ENCODE data around the gene MAP3K5.

The MAP3K5 gene

GRCh38 chr6:136742125-136742524 is 50.2 kb downstream of the MAP3K5 start:
- no peak for DNase-seq

- no peak for DNase-seq
Measured at GRCh38 chr6:136740050-136740974, 52.0 kb downstream of the MAP3K5 start.

- no peak for DNase-seq
Measured at GRCh38 chr6:136739501-136739900, 52.8 kb downstream of the MAP3K5 start.

GRCh38 chr6:136739071-136739470 is 53.2 kb downstream of the MAP3K5 start:
- no peak for DNase-seq

- no peak for DNase-seq
Measured at GRCh38 chr6:136738692-136739057, 53.6 kb downstream of the MAP3K5 start.

- no peak for DNase-seq
Measured at GRCh38 chr6:136737871-136738691, 54.2 kb downstream of the MAP3K5 start.

GRCh38 chr6:136737374-136737844 is 54.9 kb downstream of the MAP3K5 start:
- DNase-seq: no peak

GRCh38 chr6:136736281-136736960 is 55.9 kb downstream of the MAP3K5 start:
- no peak for DNase-seq

GRCh38 chr6:136734977-136735376 is 57.3 kb downstream of the MAP3K5 start:
- DNase-seq: no peak

- DNase-seq: no peak
Measured at GRCh38 chr6:136732889-136733288, 59.4 kb downstream of the MAP3K5 start.

- no peak for DNase-seq
Measured at GRCh38 chr6:136729832-136730231, 62.4 kb downstream of the MAP3K5 start.

- no peak for DNase-seq
Measured at GRCh38 chr6:136728976-136729515, 63.2 kb downstream of the MAP3K5 start.

GRCh38 chr6:136728033-136728939 is 64.0 kb downstream of the MAP3K5 start:
- DNase-seq: no peak

GRCh38 chr6:136726837-136727557 is 65.3 kb downstream of the MAP3K5 start:
- no peak for DNase-seq

- no peak for DNase-seq
Measured at GRCh38 chr6:136725124-136725523, 67.2 kb downstream of the MAP3K5 start.

GRCh38 chr6:136723780-136724179 is 68.5 kb downstream of the MAP3K5 start:
- DNase-seq: peak; percentile 58 to 66

GRCh38 chr6:136721467-136721866 is 70.8 kb downstream of the MAP3K5 start:
- DNase-seq: no peak

GRCh38 chr6:136720045-136720770 is 72.1 kb downstream of the MAP3K5 start:
- DNase-seq: no peak

- DNase-seq: no peak
Measured at GRCh38 chr6:136719280-136720044, 72.8 kb downstream of the MAP3K5 start.

- no peak for DNase-seq
Measured at GRCh38 chr6:136718476-136718875, 73.8 kb downstream of the MAP3K5 start.
